ENCODE data around the gene CDKAL1. TPM values are rescaled to one million over a fixed set of nuclear protein-coding genes. Genes with fewer than 3 reads are reported as not detected.
A peak's percentile ranks its signal among the peaks of the same experiment; 100 is the strongest.
"Not testable (repeated sequence)": the region's sequence is repeated elsewhere in the genome, so short reads cannot be mapped to it uniquely, and the experiment has no call there.

Gene CDKAL1
- polyA plus RNA-seq, 1 donor from 2014 or later, result 29.2 TPM

- peaks cover 16% of the 10 kb centered on the region for H3K36me3 Mint-ChIP-seq
- H3K9me3 Mint-ChIP-seq, result peaks cover 0 to 13% (median 7%) of the 10 kb centered on the region in 3 donors
- H3K27me3 Mint-ChIP-seq, result no peaks in the 10 kb centered on the region
- H3K4me1 Mint-ChIP-seq, result peaks cover 1 to 11% (median 2%) of the 10 kb centered on the region in 3 donors
- H3K27ac Mint-ChIP-seq, result no peak overlapping the region
- no peak overlapping the region for H3K4me3 Mint-ChIP-seq
Observed at GRCh38 chr6:20808439-20808838, 274.2 kb downstream of the CDKAL1 start.

GRCh38 chr6:20808924-20809323, 274.7 kb downstream of the CDKAL1 start:
- Mint-ChIP-seq H3K4me1 (peaks cover 1 to 11% (median 2%) of the 10 kb centered on the region in 3 donors), H3K27ac (no peak overlapping the region), H3K4me3 (no peak overlapping the region), H3K9me3 (peaks cover 0 to 12% (median 9%) of the 10 kb centered on the region in 3 donors), H3K27me3 (no peaks in the 10 kb centered on the region), H3K36me3 (peaks cover 17% of the 10 kb centered on the region)

- Mint-ChIP-seq H3K36me3 (peaks cover 18% of the 10 kb centered on the region), H3K27me3 (no peaks in the 10 kb centered on the region), H3K4me3 (no peak overlapping the region), H3K4me1 (peaks cover 0 to 11% (median 2%) of the 10 kb centered on the region in 3 donors), H3K27ac (no peak overlapping the region), H3K9me3 (peaks cover 0 to 8% (median 6%) of the 10 kb centered on the region in 3 donors)
Observed at GRCh38 chr6:20810727-20811108, 276.5 kb downstream of the CDKAL1 start.

- Mint-ChIP-seq H3K36me3 (peaks cover 14% of the 10 kb centered on the region), H3K27me3 (no peaks in the 10 kb centered on the region), H3K9me3 (peaks cover 0 to 5% (median 4%) of the 10 kb centered on the region in 3 donors), H3K27ac (no peak overlapping the region), H3K4me1 (peaks cover 0 to 11% (median 2%) of the 10 kb centered on the region in 3 donors), H3K4me3 (no peak overlapping the region)
Observed at GRCh38 chr6:20811109-20811761, 277.0 kb downstream of the CDKAL1 start.

- no peaks in the 10 kb centered on the region for H3K27me3 Mint-ChIP-seq
- H3K36me3 Mint-ChIP-seq, result peaks cover 10% of the 10 kb centered on the region
- H3K4me3 Mint-ChIP-seq, result no peak overlapping the region
- no peak overlapping the region for H3K27ac Mint-ChIP-seq
- peaks cover 0 to 11% (median 2%) of the 10 kb centered on the region in 3 donors for H3K4me1 Mint-ChIP-seq
- peaks cover 0 to 3% (median 0%) of the 10 kb centered on the region in 3 donors for H3K9me3 Mint-ChIP-seq
Observed at GRCh38 chr6:20812776-20813175, 278.5 kb downstream of the CDKAL1 start.

- H3K27me3 Mint-ChIP-seq, result no peaks in the 10 kb centered on the region
- peaks cover 0 to 3% (median 0%) of the 10 kb centered on the region in 3 donors for H3K9me3 Mint-ChIP-seq
- H3K27ac Mint-ChIP-seq, result no peak overlapping the region
- peaks cover 0 to 6% (median 2%) of the 10 kb centered on the region in 3 donors for H3K4me1 Mint-ChIP-seq
- H3K4me3 Mint-ChIP-seq, result no peak overlapping the region
- H3K36me3 Mint-ChIP-seq, result peaks cover 10% of the 10 kb centered on the region
Observed at GRCh38 chr6:20814494-20814893, 280.2 kb downstream of the CDKAL1 start.

GRCh38 chr6:20816126-20816525, 281.9 kb downstream of the CDKAL1 start:
- Mint-ChIP-seq H3K27ac (no peak overlapping the region), H3K4me3 (no peak overlapping the region), H3K36me3 (peaks cover 16% of the 10 kb centered on the region), H3K27me3 (no peaks in the 10 kb centered on the region), H3K9me3 (peaks cover 0 to 3% (median 0%) of the 10 kb centered on the region in 3 donors), H3K4me1 (no peaks in the 10 kb centered on the region)

- Mint-ChIP-seq H3K4me1 (no peaks in the 10 kb centered on the region), H3K36me3 (peaks cover 14% of the 10 kb centered on the region), H3K27ac (no peak overlapping the region), H3K27me3 (no peaks in the 10 kb centered on the region), H3K4me3 (no peak overlapping the region), H3K9me3 (peaks cover 0 to 3% (median 0%) of the 10 kb centered on the region in 3 donors)
Observed at GRCh38 chr6:20817806-20818320, 283.6 kb downstream of the CDKAL1 start.

GRCh38 chr6:20819774-20820400, 285.6 kb downstream of the CDKAL1 start:
- Mint-ChIP-seq H3K27me3 (no peaks in the 10 kb centered on the region), H3K36me3 (peaks cover 16% of the 10 kb centered on the region), H3K27ac (peak overlapping the region in 1 of 3 donors; percentile 47), H3K4me1 (no peaks in the 10 kb centered on the region), H3K4me3 (no peak overlapping the region), H3K9me3 (peaks cover 0 to 4% (median 0%) of the 10 kb centered on the region in 3 donors)

- Mint-ChIP-seq H3K27me3 (no peaks in the 10 kb centered on the region), H3K36me3 (peaks cover 16% of the 10 kb centered on the region), H3K9me3 (peaks cover 0 to 4% (median 0%) of the 10 kb centered on the region in 3 donors), H3K4me3 (no peak overlapping the region), H3K4me1 (peaks cover 0 to 2% (median 0%) of the 10 kb centered on the region in 3 donors), H3K27ac (no peak overlapping the region)
Observed at GRCh38 chr6:20826378-20826777, 292.1 kb downstream of the CDKAL1 start.

GRCh38 chr6:20827798-20828197, 293.5 kb downstream of the CDKAL1 start:
- Mint-ChIP-seq H3K27ac (no peak overlapping the region), H3K36me3 (peaks cover 14% of the 10 kb centered on the region)

GRCh38 chr6:20830576-20830975, 296.3 kb downstream of the CDKAL1 start:
- H3K4me1 Mint-ChIP-seq, result peaks cover 0 to 4% (median 4%) of the 10 kb centered on the region in 3 donors
- H3K9me3 Mint-ChIP-seq, result no peaks in the 10 kb centered on the region
- no peaks in the 10 kb centered on the region for H3K27me3 Mint-ChIP-seq
- H3K36me3 Mint-ChIP-seq, result peaks cover 9% of the 10 kb centered on the region
- H3K27ac Mint-ChIP-seq, result no peak overlapping the region
- H3K4me3 Mint-ChIP-seq, result no peak overlapping the region

More at GRCh38 chr6:20827798-20828197, 293.5 kb downstream of the CDKAL1 start:
- Mint-ChIP-seq H3K9me3 (peaks cover 0 to 4% (median 0%) of the 10 kb centered on the region in 3 donors), H3K27me3 (no peaks in the 10 kb centered on the region), H3K4me3 (no peak overlapping the region), H3K4me1 (peaks cover 0 to 4% (median 2%) of the 10 kb centered on the region in 3 donors)

- not testable (repeated sequence) for H3K9me3 Mint-ChIP-seq, H3K4me3 Mint-ChIP-seq, H3K36me3 Mint-ChIP-seq, H3K27me3 Mint-ChIP-seq, H3K4me1 Mint-ChIP-seq, H3K27ac Mint-ChIP-seq
Observed at GRCh38 chr6:20831251-20831650, 297.0 kb downstream of the CDKAL1 start.

GRCh38 chr6:20833881-20834515, 299.7 kb downstream of the CDKAL1 start:
- peaks cover 2 to 4% (median 2%) of the 10 kb centered on the region in 3 donors for H3K4me1 Mint-ChIP-seq
- no peak overlapping the region for H3K27ac Mint-ChIP-seq
- H3K36me3 Mint-ChIP-seq, result peaks cover 11% of the 10 kb centered on the region
- no peaks in the 10 kb centered on the region for H3K9me3 Mint-ChIP-seq
- H3K27me3 Mint-ChIP-seq, result no peaks in the 10 kb centered on the region
- H3K4me3 Mint-ChIP-seq, result no peak overlapping the region
